HK-2 (cell line): ENCODE measurements around the gene OR5K4.
A peak's percentile ranks its signal among the peaks of the same experiment; 100 is the strongest.

Experiments used
- DNase-seq: peaks from one replicate; pipeline ENCODE4 v3.0.0-alpha.2; 2018; ENCODE audit not compliant: unreplicated experiment

OR5K4 gene, protein sequence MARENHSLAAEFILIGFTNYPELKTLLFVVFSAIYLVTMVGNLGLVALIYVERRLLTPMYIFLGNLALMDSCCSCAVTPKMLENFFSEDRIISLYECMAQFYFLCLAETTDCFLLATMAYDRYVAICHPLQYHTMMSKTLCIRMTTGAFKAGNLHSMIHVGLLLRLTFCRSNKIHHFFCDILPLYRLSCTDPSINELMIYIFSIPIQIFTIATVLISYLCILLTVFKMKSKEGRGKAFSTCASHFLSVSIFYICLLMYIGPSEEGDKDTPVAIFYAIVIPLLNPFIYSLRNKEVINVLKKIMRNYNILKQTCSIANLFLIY

DNA sequence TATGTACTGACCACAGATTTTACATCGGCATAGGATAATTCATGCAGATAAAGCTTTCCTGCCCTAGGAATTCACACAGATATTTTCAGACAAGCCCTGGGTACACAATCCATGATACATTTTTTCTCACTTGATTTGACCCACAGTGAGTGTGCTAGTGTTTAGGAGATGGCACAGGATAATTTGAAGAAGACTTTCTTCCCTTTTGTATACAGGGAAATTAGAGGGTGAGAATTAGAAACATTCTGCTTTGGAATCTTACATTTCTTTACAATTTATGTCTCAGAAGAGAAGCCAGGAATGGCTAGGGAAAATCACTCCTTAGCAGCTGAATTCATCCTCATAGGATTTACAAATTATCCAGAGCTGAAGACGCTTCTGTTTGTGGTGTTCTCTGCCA, at the start of gene OR5K4:
OR5K4 (plus strand) TSS at position 301 of the 400 bp plus-strand sequence; CDS start at position 301, 0 bp downstream.
- no peak for DNase-seq

DNA sequence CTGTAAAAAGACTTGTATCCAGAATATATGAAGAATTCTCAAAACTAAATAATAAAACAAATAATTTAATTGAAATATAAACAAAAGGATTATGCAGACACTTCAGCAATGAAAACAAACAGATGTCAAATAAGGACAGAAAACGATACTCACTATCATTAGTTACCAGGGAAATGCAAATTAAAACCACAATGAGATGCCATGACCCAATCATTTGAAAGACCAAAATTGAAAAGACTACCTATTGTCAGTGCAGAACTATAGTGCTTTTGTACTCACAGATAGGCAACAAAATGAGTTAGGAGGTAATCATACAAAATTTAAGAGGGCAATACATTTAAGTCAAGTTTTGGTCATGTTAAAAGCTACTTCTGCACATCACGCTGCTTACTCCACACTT, 31.6 kb upstream of the OR5K4 start:
- DNase-seq: no peak

DNA sequence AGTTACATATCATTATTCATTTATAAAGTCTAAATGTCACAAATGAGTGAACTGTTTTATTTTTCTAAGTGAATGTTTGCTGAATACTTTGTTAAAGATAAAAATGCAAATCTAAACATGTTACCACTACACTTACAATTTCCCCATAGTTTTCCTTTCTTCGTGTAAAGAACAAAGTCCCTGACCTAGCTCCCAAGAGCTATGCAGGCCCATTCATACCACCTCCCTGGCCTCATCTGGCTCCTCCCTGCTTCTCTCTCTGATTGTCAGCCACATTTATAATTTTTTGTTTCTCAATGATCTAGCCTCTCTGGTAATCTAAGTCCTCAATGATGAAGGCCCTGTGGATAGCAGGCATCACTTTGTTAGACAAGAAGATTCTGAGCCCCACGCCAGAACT, 31.0 kb upstream of the OR5K4 start:
- DNase-seq: no peak

DNA sequence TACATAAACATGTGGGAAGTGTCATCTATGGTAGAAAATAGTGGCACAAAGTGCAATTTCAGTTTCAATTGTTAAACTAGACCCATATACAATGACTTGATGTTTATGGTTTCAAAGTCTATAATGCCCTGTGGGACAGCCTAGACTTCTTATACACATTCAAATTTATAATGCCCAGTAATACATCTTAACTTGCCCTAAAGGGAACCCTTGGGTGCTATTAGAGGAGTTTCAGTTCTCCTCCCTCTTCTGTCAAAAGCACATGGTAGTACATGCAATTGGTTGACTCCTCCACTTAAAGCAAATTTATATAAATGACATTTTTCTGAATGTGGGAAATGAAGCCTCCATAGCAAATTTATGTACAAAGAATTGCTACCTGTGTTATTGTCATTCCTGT, 30.2 kb upstream of the OR5K4 start:
- no peak for DNase-seq

DNA sequence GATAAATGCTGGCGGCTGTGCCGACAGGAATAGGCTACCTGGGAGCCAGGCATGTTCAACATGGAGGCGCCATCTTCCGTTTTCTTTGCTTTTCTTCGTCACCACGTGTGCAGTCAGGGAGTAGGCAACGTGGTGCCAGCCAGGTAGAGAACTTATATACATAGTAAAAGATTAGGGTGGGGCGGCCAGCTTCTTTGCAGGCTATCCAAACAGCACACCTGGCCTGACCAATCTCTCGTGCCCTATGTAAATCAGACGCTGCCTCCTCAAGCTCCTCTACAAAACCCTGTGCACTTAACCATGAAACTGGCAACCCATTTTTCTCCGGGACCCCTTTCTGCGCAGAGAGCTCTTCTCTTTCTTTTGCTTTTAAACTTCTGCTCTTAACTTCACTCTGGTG, 28.6 kb upstream of the OR5K4 start:
- no peak for DNase-seq

DNA sequence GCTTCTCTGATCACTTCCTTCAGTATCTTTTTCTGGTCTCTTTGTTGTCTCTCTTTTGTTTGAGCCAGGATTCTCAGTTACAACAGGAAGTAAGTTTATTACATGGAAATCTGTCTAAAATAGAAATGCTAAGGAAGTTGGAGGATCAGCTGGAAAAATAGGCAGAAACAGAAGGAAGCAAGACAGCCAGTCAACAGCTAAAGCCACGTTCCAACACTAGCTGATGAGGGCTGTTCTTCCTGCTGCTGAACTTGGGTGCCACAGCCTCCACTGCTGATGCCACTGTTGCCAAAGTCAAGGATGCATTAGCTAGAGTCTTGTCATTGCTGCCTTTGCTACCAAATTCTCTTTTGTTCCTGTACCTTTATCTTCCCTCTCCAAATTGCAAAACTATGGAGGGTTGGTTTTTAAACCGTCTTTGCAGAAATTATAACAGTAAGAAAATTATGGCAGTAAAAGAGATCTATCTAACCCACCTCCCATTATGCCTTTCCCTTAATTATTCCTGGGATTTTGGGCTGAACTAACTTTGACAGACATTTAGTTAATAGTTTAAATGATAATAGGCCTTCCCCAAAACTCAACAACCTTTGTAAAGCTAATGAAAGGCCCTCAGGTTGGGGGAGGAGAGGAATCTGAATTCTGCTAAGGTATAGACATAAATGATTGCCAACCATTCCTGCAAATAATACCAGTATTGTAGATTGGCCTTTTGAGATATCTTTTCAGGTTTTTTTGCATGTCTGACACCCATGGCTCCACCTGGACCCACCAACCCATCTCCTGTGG, 27.4 kb upstream of the OR5K4 start:
- no peak for DNase-seq

DNA sequence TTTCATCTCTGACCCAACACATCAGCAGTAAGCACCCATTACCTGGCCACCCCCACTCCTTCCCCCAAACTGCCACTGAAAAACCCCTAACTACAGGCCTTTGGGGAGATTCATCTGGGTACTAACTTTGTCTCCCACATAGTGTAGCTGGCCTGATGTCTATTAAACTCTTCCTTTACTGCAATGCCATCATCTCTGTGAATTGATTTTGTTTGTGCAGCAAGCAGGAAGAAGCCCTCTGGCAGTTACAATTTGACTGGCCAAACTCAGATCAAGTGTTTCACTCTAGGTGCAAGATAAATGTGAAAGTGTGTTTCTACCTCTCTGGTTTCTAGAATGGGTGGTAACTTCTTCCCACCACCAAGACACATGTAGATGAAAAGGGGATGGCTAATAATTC, 26.7 kb upstream of the OR5K4 start:
- DNase-seq: no peak

DNA sequence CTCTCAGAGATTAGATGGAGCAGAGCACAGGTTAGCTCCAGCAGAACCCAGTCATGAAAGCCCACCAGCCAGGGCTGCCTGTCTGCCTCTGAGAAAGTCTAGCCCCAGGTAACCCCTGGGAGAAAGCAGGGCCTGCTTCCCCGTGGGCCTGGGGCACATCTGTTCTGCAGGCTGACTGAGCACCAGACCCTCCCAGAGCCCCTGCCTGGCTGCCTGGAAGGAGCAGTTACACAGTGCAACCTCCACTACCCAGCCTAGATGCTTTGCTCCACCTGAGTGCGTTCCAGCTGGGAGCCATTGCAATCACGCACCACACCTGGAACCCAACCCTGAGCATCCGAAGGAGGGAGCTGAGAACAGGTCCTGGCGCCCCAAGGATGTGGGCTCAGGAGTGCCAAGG, 24.7 kb upstream of the OR5K4 start:
- DNase-seq: no peak

DNA sequence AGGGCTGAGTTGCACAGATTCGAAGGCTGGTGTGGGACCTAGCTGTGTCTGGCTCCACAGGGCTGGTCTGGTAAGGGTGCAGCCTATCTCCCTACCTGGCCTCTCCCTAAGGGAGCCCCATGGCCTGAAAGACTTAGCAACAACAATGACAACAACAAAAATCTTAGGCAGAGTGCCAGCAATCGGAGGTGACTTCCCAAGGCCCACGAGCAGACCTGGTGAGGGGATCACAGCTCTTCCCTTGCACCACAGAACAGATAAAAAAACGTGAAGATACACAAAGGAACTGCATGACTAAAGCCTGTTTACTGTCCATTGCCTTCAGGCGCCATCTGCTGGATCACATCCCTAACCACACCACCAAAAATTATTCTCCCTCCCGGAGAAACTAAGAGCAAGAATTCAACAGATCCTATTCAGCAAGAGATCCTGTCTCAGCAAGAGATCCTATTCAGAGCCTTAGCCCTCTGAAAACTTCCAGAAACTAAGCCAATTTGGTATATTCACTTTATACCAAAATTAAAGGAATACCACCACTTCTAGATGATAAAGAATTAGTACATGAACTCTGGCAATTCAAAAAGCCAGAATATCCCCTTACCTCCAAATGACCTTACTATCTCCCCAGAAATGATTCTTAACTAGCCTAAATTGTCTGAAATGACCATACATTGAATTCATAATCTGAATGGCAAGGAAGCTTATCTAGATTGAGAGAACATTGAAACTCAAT, 24.1 kb upstream of the OR5K4 start:
- DNase-seq: peak; percentile 44

DNA sequence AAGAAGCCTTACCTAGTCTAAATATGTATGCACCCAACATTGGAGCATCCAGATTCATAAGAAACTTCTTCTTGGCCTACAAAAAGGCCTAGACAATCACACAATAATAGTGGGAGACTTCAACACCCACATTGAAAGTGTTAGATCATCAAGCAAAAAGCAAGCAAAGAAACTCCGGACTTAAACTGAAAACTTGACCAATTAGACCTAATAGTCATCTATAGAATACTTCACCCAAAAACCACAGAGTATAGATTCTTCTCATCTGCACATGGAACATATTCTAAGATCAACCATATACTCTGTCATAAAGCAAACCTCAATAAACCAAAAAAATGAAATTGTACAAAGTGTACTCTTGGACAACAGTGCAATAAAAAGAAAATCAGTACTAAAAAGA, 22.3 kb upstream of the OR5K4 start:
- no peak for DNase-seq

DNA sequence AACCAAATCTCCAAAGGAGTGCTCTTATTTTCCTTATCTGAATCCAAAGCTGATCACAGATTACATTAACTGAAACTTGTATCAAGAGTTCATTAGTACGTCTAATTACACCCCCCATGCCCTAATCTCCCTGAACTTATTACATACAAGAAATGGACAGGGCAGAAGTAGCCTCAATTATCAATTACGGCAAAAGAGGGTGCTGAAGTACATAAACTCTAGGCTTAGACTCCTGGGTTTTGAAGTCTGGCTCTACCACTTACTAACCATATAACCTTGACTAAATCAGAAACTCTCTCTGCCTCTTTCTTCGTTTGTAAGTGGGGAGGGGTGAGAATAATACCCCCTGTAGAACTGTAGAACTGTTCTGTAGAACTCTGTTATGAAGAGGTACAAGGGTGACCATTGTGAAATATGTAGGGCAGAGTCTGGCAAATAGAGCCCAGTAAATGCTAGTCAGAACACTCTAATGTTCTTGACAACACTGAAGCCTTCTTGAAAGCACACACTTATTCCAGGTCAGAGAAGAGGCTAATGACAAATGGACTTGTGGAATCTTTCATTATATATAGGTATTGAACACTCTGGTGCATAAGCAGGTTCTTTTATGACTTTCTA, 19.6 kb upstream of the OR5K4 start:
- no peak for DNase-seq

DNA sequence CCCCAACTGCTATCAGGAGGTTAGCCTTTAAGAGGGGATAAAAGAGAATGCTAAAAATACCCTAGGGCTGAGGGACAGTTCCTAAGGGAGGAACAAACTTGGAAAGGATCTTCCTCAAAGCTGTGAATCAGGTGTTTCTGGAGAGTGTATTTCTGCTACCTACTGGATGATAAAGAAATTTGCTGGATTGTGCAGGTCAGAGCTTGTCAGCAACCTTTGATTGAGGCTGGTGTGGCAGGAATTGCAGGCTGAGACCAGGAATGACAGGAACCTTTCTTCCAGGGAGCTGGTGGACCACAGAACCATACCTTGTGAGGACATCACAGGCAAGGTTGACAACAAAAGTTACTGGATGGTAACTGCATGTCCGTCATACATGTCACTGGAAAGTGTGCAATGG, 14.6 kb upstream of the OR5K4 start:
- no peak for DNase-seq

DNA sequence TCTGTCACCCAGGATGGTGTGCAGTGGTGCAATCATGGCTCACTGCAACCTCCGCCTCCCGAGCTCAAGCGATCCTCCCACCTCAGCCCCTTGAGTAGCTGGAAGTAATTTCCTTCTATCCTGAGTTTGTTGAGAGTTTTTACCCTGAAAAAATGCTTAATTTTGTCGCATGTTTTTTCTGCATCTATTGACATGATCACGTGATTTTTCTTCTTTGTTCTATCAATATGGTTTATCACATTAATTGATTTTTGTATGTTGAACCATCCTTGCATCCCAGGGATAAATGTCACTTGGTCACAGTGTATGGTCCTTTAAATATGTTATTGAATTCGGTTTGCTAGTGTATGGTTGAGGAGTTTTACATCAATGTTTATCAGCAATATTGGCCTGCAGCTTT, 11.9 kb upstream of the OR5K4 start:
- DNase-seq: no peak

DNA sequence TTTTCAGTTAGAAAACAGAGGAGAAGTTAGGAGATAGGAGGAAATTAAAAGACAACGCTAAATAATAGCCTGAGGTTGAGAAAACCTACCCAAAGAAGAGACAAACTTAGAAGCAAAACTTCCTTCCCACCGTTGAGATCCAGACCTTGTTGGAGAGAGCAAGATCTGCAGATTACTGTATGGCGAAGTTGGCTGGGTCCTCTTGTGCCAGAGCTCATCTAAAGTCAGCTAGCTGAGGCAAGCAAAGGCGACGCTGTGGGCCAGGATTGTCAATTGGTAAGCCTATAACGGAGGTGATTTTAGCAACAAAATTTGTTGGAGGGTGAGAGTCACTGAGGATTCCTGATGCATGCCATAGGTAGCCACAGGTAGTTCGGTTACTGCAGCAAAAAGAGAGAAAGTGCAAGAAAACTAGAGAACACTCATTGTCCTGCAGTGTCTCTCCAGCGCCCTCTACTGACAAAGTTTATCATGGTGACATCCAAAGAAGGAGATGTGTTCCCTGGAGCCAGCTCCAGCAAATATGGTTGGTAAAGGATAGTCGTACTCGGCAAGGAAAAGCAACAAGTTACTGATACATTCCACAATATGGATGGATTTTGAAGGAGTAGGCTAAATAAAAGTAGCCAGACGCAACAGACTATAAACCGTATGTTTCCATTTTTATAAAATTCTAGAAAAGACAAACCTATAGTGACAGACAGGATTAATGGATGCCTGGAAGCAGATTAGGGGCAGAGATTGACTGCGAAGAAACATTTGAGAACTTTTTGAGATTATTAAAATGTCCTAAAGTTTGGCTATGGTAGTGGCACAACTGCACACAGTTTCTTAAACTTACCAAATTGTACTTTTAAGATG, 9.8 kb upstream of the OR5K4 start:
- peak; percentile 21 for DNase-seq

DNA sequence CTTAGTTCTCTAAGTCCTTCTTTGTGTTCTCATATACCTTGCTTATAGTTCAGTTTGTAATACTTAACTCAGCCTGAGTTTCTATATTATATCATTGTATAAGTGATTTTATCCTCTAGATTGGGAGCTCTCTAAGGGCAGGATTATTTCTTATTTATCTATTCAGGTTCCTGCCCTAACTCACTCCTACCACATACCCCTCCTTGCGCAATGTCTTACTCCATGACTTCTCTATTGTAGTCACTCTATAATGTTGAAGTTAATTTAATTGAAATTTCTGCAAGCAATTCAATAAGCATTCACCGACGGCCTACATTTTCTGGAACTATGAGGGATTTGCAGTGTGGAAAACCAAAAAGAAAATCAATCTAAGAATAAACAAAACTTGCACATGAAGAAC, 3.6 kb upstream of the OR5K4 start:
- DNase-seq: no peak

DNA sequence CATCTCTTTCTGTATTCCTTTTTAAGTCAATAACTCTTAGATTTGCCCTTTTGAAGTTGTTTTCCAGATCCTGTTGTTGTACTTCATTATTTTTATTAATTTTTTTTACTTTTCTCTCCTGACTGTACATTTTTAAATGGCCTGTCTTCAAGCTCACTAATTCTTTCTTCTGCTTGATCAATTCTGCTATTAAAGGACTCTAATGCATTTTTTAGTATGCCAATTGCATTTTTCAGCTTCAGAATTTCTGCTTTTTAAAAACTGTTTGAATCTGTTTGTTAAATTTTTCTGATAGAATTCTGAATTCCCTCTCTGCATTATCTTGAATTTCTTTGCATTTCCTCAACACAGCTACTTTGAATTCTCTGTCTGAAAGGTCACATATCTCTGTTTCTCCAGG, 5.6 kb downstream of the OR5K4 start:
- DNase-seq: no peak

DNA sequence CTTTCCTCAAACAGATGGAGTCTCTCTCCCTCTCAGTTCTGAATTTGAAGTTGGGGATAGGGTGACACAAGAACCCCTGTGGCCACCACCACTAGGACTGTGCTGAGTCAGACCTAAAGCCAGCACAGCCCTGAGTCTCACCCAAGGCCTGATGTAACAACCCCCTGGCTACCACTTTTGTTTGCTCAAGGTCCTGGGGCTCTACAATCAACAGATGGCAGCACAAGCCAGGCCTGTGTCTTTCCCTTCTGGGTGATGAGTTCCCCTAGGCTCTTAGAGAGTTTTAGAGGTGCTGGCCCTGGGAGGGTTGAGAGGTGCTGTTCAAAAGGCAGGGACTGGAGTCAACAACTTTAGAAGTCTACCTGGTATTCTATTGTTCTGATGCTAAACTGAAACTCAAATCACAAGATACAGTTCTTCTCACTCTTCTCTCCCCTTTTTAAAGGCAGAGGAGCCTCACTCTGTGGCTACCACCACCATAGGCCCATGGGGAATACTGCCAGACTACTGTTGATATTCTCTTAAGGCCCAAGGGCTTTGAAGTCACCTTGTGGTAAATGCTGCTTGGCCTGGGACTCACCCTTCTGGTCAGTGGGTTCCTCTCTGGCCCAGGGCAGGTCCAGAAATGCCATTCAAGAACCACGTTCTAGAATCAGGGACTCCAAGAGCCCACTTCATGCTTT, 6.5 kb downstream of the OR5K4 start:
- DNase-seq: no peak

DNA sequence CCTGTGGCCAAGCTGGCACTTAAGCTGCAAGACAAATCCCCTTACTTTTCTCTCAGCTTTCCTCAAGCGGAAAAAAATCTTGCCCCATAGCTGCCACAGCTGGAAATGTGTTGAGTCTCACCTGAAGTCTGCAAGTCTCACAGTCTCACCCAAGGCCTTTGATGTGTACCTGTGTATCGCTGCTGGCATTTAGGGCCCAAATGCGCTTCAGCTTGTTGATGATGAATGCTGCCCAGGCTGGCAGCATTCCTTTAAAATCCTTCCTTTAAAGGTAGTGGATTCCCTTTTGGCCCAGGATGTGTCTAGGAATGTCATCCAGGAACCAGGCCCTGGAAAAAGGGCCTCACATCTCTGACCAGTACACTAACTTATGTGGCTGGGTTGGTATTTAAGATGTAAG, 7.0 kb downstream of the OR5K4 start:
- no peak for DNase-seq

DNA sequence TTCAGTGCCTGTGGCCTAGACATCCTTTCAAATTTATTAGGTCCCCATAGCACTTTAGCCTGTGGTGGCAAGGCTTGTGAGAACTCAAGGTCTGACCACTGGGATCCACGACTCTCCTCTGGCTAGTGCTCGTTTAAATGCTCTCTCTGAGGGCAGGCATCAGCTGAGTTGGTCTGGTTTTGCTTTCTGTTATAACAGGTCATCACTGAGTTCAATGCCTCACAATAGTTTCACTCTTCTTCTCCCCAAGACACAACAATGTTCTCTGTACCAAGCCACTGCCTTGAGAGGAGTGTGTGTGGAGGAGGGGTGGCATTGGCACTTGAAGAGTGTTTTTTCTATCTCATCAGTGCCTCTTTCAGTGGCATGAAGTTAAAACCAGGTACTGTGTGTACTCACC, 7.6 kb downstream of the OR5K4 start:
- DNase-seq: no peak

DNA sequence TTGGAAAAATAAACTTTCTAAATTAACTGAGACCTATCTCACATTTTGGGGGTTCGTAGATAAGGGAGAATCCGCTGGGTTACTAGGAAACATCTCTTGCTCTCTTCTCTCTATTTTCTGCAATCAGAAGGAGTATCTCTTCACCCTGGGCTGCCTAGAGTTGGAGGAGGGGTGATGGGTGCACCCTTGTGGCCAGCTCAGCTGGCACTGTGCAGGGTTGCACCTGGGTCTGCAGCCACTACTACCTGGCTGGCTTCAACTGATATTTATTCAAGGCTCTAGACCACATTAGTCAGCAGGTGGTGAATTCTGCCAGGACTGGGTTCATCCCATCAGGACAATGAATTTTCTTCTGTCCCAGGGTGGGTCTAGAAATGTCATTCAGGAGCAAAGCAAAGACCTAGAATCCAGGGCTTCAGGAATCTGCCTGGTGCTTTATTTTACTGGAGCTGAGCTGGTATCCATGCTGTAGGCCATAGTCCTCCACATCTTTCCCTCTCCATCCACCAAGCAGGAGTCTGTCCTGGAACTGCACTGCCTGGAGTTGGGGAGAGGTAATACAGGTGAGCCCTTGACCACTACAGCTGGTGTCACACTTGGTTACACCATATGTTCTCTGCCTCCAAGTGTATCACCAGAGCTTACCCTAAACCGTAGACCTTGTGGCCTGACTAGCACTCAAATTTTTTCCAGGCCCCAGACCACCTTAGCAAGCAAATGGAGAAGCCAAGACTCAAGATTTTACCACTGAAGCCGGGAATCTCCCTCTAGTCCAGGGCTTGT, 14.0 kb downstream of the OR5K4 start:
- DNase-seq: no peak
